HepG2 (cell line): ENCODE data around the gene TEAD1. TPM values are rescaled to one million over a fixed set of nuclear protein-coding genes. Genes with fewer than 3 reads are reported as not detected.

Experiments used
- CCAR2 ChIP-seq: fragments of 200-400 bp; formaldehyde crosslinking; optimal IDR thresholded peaks from 2 replicates; pipeline ENCODE3; 2018; ENCODE audit warnings: low read depth, mild to moderate bottlenecking, low read length, moderate library complexity
- FOXJ3 ChIP-seq: sonication (generic); formaldehyde crosslinking; IDR thresholded peaks from 2 replicates; pipeline ENCODE4 v1.4.0; 2020; ENCODE audit warnings: missing genetic modification reagents, mild to moderate bottlenecking, borderline replicate concordance
- GTF2F1 ChIP-seq: fragments of 150-350 bp; IDR thresholded peaks from 2 replicates; pipeline ENCODE4 v1.6.1; 2014; ENCODE audit warnings: low read length
- ISL2 ChIP-seq: sonication (generic); formaldehyde crosslinking; IDR thresholded peaks from 2 replicates; pipeline ENCODE4 v1.5.0; 2020; ENCODE audit warnings: missing genetic modification reagents
- MAFF ChIP-seq: IDR thresholded peaks from 2 replicates; pipeline ENCODE4 v1.6.1; 2011; ENCODE audit warnings: low read depth, low read length, improper control_type of control experiment
- NFE2L2 ChIP-seq: fragments of 150-350 bp; IDR thresholded peaks from 2 replicates; pipeline ENCODE4 v1.6.1; 2014; ENCODE audit warnings: low read length
- ZNF180 ChIP-seq: sonication (generic); formaldehyde crosslinking; IDR thresholded peaks from 2 replicates; pipeline ENCODE4 v1.4.0; 2020; ENCODE audit warnings: low read depth, missing genetic modification reagents, borderline replicate concordance
- ZNF337 ChIP-seq: sonication (generic); formaldehyde crosslinking; IDR thresholded peaks from 2 replicates; pipeline ENCODE4 v1.5.1; 2020; ENCODE audit warnings: missing genetic modification reagents, low read depth, mild to moderate bottlenecking, borderline replicate concordance
- ZNF615 ChIP-seq: sonication (generic); formaldehyde crosslinking; IDR thresholded peaks from 2 replicates; pipeline ENCODE4 v1.5.0; 2020; ENCODE audit warnings: mild to moderate bottlenecking, missing genetic modification reagents, borderline replicate concordance
- polyA plus RNA-seq, 8 experiments: library from polyadenylated mRNA; depleted of rRNA in 3 of 8; stranded (reverse) in 7 of 8; unstranded in 1 of 8; fragments of >200 nt; fragmentation: Illumina TruSeq in 4 of 8; extraction: Trizol in 4 of 8; gene quantifications; 2 replicates each; pipeline versions ENCODE4 v1.2.1 to v1.2.3, GENCODE V29; 2011 to 2016; ENCODE audit warnings: low read depth in 4 of 8, missing spikeins in 1 of 8, mixed read lengths in 1 of 8; ENCODE audit not compliant: insufficient read depth in 1 of 8
- total RNA-seq, 5 experiments: library from RNA; depleted of rRNA; stranded (reverse); fragments of >200 nt; fragmentation: Illumina TruSeq; extraction: Trizol; gene quantifications; 2 replicates each; pipeline ENCODE4 v1.2.3, GENCODE V29; 2016; ENCODE audit warnings: low read depth in 1 of 5
- TF ChIP-seq, protein P1 (sequence below): IDR thresholded peaks from 2 replicates; pipeline ENCODE4 v1.4.0; 2020; ENCODE audit warnings: mild to moderate bottlenecking, missing genetic modification reagents
- TF ChIP-seq, protein P2 (sequence below): sonication (generic); formaldehyde crosslinking; IDR thresholded peaks from 2 replicates; pipeline ENCODE4 v1.5.1; 2020; ENCODE audit warnings: mild to moderate bottlenecking, missing genetic modification reagents
- TF ChIP-seq, protein P3 (sequence below): sonication (generic); formaldehyde crosslinking; IDR thresholded peaks from 2 replicates; pipeline ENCODE4 v1.8.1; 2023; ENCODE audit warnings: mild to moderate bottlenecking, moderate library complexity, missing genetic modification reagents
- TF ChIP-seq, protein P4 (sequence below): sonication (generic); formaldehyde crosslinking; conservative IDR thresholded peaks from 2 replicates; pipeline ENCODE4 v1.4.0; 2020; ENCODE audit warnings: mild to moderate bottlenecking, missing genetic modification reagents, moderate library complexity
- TF ChIP-seq, protein P5 (sequence below): sonication (generic); formaldehyde crosslinking; IDR thresholded peaks from 2 replicates; pipeline ENCODE4 v1.5.1; 2020; ENCODE audit warnings: missing genetic modification reagents, mild to moderate bottlenecking, borderline replicate concordance

TEAD1 gene
- total and polyA plus RNA-seq, 2 of the 13 experiments (the other 11 are each of a cell fraction or from before 2014, with no cell fraction given): 20.1 to 30.5 TPM

DNA sequence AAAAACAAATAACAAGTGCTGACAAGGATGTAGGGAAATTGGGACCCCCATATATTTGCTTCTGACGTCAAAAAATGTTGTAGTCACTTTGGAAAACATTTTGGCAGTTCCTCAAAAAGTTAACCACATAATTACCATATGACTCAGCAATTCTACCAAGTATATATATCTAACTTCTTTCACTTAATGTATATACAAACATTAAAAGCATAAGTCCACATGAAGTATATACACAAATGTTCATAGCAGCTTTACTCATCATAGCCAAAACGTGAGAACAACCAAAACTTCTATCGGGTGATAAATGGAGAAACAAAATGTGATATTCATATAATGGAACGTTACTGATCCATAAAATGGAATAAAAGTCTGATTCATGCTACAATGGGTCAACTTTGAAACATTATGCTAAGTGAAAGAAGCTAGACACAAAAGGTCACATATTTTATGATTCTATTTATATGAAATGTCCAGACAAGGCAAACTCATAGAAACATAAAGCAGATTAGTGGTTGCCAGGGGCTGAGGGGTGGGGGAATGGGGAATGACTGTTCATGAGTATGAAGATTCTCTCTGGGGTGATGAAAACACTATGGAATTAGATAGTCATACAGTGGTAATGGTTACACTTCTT, 48.7 kb upstream of the TEAD1 start (continued):
- TF ChIP-seq, protein P1, sequence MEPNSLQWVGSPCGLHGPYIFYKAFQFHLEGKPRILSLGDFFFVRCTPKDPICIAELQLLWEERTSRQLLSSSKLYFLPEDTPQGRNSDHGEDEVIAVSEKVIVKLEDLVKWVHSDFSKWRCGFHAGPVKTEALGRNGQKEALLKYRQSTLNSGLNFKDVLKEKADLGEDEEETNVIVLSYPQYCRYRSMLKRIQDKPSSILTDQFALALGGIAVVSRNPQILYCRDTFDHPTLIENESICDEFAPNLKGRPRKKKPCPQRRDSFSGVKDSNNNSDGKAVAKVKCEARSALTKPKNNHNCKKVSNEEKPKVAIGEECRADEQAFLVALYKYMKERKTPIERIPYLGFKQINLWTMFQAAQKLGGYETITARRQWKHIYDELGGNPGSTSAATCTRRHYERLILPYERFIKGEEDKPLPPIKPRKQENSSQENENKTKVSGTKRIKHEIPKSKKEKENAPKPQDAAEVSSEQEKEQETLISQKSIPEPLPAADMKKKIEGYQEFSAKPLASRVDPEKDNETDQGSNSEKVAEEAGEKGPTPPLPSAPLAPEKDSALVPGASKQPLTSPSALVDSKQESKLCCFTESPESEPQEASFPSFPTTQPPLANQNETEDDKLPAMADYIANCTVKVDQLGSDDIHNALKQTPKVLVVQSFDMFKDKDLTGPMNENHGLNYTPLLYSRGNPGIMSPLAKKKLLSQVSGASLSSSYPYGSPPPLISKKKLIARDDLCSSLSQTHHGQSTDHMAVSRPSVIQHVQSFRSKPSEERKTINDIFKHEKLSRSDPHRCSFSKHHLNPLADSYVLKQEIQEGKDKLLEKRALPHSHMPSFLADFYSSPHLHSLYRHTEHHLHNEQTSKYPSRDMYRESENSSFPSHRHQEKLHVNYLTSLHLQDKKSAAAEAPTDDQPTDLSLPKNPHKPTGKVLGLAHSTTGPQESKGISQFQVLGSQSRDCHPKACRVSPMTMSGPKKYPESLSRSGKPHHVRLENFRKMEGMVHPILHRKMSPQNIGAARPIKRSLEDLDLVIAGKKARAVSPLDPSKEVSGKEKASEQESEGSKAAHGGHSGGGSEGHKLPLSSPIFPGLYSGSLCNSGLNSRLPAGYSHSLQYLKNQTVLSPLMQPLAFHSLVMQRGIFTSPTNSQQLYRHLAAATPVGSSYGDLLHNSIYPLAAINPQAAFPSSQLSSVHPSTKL (CRISPR knock-in tag): no peak
- TF ChIP-seq MAFF (peak; percentile 21; the same call in 1 of the 2 replicates), GTF2F1 (no peak), ZNF337 (CRISPR knock-in tag) (no peak), ISL2 (CRISPR knock-in tag) (no peak), ZNF180 (CRISPR knock-in tag) (no peak), NFE2L2 (0 out of 2 replicates have a peak, but pooled peaks have one; percentile 43), FOXJ3 (CRISPR knock-in tag) (no peak), CCAR2 (no peak), ZNF615 (CRISPR knock-in tag) (no peak)
- TF ChIP-seq, protein P2, sequence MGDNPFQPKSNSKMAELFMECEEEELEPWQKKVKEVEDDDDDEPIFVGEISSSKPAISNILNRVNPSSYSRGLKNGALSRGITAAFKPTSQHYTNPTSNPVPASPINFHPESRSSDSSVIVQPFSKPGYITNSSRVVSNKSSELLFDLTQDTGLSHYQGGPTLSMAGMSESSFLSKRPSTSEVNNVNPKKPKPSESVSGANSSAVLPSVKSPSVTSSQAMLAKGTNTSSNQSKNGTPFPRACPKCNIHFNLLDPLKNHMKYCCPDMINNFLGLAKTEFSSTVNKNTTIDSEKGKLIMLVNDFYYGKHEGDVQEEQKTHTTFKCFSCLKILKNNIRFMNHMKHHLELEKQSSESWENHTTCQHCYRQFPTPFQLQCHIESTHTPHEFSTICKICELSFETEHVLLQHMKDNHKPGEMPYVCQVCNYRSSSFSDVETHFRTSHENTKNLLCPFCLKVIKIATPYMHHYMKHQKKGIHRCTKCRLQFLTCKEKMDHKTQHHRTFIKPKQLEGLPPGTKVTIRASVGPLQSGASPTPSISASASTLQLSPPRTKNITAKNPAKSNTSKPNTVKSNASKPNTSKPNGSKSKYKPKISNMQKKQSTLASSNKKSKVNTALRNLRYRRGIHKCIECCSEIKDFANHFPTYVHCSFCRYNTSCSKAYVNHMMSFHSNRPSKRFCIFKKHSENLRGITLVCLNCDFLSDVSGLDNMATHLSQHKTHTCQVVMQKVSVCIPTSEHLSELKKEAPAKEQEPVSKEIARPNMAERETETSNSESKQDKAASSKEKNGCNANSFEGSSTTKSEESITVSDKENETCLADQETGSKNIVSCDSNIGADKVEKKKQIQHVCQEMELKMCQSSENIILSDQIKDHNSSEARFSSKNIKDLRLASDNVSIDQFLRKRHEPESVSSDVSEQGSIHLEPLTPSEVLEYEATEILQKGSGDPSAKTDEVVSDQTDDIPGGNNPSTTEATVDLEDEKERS (CRISPR knock-in tag): no peak
- TF ChIP-seq, protein P3, sequence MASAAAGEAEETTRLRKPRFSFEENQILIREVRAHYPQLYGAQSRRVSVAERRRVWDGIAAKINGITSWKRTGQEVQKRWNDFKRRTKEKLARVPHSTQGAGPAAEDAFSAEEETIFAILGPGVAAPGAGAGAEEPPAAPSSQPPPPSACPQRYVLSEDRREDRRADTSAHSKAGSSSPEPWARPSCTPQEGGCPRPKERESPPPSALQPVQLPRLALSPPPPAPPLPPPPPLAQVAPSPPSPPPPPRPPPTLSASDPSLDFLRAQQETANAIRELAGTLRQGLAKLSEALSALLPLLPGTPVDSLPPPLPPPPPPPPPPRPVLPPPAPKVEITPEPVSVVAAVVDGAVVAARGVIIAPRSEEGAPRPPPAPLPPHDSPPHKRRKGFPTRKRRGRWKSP: no peak
- TF ChIP-seq, protein P4, sequence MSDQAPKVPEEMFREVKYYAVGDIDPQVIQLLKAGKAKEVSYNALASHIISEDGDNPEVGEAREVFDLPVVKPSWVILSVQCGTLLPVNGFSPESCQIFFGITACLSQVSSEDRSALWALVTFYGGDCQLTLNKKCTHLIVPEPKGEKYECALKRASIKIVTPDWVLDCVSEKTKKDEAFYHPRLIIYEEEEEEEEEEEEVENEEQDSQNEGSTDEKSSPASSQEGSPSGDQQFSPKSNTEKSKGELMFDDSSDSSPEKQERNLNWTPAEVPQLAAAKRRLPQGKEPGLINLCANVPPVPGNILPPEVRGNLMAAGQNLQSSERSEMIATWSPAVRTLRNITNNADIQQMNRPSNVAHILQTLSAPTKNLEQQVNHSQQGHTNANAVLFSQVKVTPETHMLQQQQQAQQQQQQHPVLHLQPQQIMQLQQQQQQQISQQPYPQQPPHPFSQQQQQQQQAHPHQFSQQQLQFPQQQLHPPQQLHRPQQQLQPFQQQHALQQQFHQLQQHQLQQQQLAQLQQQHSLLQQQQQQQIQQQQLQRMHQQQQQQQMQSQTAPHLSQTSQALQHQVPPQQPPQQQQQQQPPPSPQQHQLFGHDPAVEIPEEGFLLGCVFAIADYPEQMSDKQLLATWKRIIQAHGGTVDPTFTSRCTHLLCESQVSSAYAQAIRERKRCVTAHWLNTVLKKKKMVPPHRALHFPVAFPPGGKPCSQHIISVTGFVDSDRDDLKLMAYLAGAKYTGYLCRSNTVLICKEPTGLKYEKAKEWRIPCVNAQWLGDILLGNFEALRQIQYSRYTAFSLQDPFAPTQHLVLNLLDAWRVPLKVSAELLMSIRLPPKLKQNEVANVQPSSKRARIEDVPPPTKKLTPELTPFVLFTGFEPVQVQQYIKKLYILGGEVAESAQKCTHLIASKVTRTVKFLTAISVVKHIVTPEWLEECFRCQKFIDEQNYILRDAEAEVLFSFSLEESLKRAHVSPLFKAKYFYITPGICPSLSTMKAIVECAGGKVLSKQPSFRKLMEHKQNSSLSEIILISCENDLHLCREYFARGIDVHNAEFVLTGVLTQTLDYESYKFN (CRISPR knock-in tag): no peak
- TF ChIP-seq, protein P5, sequence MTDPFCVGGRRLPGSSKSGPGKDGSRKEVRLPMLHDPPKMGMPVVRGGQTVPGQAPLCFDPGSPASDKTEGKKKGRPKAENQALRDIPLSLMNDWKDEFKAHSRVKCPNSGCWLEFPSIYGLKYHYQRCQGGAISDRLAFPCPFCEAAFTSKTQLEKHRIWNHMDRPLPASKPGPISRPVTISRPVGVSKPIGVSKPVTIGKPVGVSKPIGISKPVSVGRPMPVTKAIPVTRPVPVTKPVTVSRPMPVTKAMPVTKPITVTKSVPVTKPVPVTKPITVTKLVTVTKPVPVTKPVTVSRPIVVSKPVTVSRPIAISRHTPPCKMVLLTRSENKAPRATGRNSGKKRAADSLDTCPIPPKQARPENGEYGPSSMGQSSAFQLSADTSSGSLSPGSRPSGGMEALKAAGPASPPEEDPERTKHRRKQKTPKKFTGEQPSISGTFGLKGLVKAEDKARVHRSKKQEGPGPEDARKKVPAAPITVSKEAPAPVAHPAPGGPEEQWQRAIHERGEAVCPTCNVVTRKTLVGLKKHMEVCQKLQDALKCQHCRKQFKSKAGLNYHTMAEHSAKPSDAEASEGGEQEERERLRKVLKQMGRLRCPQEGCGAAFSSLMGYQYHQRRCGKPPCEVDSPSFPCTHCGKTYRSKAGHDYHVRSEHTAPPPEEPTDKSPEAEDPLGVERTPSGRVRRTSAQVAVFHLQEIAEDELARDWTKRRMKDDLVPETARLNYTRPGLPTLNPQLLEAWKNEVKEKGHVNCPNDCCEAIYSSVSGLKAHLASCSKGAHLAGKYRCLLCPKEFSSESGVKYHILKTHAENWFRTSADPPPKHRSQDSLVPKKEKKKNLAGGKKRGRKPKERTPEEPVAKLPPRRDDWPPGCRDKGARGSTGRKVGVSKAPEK: no peak
